HG03139 (cell line): Measurements from ENCODE around the gene WDR86.

Experiments
- ATAC-seq: cut with Tn5 transposase; IDR thresholded peaks from one replicate; pipeline ENCODE4 v1.9.1; 2021; ENCODE audit not compliant: unreplicated experiment

Gene WDR86

DNA sequence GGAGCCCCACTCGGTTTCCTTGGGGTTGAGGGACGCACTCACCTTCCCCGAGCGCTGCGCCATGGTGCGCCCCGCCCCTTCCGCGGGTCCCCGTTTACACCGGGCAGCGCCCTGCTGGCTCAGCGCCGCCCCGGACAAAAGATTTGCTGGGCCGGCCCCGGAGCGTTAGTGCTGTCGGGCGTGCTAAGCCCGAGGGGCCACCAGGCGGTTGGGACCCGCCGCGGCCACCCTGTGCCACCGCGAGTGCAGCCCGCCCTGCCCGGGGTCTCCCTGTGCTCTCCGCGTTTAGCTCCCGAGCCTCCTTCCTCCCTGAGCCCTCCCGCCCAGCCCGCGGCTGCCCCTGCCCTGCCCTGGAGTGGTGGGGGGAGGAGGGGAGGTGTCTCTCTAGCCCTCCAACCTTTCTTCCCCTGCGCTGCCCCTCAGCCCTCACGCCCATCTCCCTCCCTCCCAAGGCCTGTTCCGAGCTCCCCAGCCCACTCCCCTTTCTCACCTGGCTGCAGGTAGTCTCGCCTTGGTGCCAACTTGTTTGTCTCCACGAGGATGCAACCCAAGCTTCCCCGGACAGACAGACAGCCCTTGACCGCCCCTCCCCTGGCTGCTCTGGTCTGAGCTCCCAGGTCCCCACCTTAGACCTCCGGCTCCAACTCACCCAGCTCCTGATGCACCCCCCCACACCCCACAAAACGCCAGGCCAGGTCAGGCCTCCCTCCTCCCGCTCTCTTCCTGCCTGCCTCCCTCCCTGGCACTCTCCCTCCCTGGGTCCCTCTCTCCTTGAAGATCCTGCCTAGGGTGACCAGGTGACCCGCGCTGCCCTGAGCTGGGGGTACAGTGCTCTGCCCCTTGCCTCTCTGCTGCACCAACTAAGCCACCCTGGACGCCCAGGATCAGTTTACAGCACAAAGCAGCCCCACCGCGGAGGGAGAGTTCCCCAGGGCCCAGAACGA lies 30.3 kb upstream of the WDR86 start, which contains the start of gene CRYGN:
TSS of gene CRYGN (minus strand) at position 287 of the 944 bp plus-strand sequence. CDS start at position 63, 224 bp downstream.
- no peak for ATAC-seq

- no peak for ATAC-seq
Measured at GRCh38 chr7:151438864-151439601, 29.2 kb upstream of the WDR86 start.

- no peak for ATAC-seq
Measured at GRCh38 chr7:151437866-151438516, 28.2 kb upstream of the WDR86 start.

GRCh38 chr7:151437159-151437553 lies 27.3 kb upstream of the WDR86 start:
- no peak for ATAC-seq

DNA sequence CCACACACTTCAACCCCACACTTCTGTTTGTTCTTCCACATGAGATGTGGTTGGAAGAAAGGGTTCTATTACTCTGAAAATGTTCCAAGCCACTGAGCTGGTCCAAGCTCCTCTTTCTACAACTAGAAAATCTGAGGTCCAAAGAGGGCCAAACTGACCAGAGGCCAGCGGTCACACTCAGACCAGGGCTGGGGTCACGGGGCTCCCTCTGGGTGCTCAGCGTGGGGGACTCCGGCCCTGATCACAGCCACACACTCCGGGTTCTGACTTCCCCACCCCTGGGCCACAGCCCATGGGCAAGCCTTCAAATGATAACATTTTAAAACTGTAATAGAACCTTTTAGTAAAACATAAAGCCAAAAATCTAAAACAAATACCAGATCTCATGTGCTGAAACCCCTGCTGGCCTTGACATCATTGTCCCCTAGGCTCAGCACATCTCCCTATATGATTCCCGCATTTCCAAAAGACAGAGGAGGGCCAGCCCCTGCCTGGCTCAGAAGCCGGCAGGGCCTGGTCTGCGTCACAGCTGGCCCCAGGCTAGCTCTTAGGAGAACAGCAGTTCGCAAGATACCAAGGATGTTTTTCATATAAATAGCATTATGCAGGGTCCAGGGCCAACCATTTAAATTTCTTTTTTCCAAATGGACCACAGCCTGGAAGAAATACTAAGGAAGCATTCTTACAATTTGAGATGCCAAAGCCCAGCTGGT lies 26.8 kb upstream of the WDR86 start:
- no peak for ATAC-seq

DNA sequence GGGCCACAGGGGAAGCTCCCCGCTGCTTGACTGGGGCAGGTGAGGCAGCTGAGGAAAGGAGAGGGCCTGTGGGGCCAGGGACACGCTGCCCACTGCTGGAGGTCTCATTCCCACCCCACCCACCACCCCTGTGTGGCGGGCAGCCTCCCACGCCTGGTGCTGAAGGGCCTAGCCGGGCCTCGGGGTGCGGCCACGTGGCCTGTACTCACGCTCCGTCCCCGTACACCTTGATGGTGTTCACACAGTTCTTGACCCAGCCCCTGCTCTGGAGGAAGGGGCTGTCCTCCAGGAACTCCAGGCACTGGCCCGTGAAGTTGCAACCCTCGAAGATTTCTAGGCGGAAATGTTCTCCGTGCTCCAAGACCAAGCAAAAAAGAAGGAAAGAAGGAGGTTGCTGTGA lies 26.1 kb upstream of the WDR86 start:
- no peak for ATAC-seq

DNA sequence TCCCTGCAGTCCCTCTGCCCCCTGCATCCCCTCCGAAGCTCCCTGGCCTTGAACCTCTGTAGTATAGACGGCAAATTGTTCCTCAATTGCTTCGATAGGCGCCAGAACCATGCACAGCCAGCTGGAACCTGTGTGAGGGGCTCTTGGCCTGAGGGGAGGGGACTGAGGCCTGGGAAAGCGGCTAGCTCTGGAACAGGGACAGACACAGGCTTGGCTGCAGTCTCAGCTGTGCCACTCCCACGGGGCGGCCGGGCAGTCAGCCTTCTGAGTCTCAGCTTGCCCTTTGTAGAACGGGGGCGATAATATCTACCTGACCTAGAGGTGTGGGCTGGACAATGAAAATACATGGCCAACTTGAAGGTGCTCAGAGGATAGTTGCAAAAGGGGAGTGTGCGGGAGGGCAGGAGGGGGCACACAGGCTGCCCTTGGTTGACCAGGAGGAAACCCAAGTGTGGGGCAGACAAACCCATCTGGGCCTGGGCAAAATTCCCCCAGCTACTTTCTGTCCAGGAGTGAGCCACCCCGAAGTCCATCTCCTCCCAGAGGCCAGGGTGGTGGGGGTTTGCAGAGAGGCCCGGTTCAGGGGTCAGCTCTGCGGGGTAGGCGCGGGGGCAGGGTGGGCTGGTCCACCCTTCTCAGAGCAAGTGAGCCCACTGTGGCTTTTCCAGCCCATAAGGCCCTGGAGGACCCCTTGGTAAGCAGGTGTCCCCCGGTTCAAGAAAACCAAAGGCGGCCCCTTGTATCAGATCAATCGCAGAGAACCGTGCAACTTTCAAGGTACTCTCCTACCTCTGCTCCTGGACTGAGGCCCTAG lies 25.5 kb upstream of the WDR86 start:
- no peak for ATAC-seq

GRCh38 chr7:151434549-151434948 lies 24.7 kb upstream of the WDR86 start:
- ATAC-seq, result no peak

- no peak for ATAC-seq
Measured at GRCh38 chr7:151433721-151434400, 24.0 kb upstream of the WDR86 start.

DNA sequence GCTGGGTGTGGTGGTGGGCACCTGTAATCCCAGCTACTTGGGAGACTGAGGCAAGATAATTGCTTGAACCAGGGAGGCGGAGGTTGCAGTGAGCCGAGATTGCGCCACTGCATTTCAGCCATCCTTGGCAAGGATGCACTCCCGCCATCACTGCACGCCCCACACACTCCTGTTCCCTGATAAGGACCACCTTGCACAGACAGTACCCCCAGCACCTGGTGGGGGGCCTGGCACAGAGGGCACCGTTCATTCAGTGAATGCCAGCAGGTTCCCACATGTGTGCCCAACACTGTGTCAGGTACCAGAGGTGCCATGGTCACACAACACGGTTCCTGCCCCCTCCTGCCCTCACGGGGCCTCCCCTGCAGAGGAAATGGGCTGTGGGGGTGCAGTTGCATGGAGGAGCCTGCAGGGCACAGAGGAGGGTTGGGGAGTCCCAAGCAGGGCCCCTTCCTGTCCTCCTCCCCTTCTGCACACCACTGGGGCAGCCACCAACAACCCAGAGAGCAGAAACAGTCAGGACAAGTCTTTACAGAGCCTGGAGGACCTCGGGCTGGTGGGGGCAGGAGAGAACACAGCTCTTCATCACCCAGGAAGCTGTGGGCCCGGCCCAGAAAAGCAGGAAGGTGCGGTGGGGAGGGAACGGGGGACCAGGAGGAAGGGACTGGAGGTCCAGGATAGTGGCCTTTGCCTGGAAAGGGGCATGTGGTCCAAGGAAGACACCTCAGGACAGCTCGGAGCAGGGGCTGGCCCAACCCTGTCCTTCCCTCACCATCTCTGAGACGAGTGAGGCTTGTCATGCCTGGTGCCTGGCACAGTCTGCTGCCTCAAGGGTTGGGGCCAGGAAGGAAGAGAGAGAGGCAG lies 23.1 kb upstream of the WDR86 start:
- ATAC-seq, result peak; percentile 52

DNA sequence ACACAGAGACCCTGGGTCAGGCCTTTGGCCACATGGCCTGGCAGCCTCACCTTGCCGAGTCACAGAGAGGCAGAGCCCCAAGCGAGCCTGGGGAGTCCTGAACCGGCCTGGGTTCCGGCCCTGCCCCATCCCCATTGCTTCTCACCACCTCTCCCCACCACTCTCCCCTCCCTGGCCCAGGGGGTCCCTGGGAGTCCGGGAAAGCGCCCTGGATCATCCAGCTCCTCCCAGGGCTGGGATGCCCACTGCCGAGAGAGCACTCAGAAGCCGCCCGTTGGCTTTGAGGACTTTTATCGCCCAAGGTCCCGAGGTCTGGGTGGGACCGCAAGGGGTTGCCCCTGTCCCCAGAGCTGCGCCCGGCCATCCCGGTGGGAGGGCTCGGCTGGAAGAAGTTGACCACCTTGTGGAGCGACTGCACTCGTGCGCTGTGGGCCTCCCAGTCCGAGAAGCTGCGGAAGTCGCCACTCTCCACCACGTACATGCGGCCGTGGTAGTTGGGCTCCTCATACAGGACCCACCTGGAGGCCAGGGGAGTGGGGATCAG lies 22.0 kb upstream of the WDR86 start:
- no peak for ATAC-seq

- ATAC-seq, result no peak
Measured at GRCh38 chr7:151431281-151431767, 21.5 kb upstream of the WDR86 start.

GRCh38 chr7:151430391-151431205 lies 20.8 kb upstream of the WDR86 start:
- ATAC-seq, result no peak

DNA sequence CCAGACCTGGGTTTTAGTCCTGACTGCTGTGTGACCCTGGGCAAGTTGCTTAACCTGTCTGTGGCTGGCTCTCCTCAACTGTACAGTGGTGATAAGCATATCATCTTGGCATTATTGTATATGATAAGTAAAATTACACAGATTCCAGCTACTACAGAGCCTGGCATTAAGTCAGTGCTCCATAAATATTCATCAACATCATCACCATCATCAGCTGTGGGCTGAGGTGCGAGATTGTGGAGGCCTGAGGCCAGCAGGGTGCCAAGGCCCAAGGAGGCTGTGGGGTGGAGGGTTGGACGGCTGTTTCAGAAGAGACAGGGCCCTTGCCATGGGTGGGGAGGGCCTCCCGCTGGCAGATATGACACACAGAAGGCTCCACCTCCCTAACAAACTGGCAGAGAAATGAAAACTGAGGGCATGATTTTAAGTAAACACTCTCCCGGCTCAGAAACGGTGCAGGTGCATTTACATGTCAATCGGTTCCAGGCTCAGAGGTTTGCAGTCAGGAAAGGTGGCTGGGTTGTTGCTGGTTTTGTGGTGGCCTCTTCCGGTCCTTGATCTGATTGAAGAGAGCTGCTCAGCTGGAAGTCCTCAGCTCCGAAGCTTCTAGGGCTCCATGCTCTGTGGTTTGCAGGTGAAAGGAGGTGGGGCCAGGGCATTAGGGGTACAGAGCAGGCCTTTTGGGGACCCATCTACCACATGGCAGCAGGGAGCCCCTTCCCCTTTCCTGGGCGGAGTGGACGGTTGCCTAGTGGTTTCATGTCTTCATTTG lies 19.9 kb upstream of the WDR86 start:
- ATAC-seq, result no peak

DNA sequence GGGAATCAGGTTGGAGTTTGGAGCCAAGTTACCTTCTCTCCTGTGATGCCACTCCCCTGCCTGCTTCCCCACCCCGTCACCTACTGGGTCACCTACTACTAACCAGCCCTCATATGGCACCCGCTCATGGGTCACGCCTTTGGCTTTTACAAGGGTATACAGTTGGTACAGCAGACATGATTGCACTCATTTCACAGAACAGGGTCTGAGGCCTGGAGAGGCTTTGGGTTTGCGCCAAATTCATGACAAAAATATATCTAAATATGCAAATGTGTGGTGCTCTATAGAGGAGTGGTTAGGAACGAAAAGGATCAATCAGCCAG lies 19.4 kb upstream of the WDR86 start:
- no peak for ATAC-seq

GRCh38 chr7:151428378-151429236 lies 18.8 kb upstream of the WDR86 start:
- no peak for ATAC-seq
